Measurements from ENCODE around the gene PHB1.

DNA sequence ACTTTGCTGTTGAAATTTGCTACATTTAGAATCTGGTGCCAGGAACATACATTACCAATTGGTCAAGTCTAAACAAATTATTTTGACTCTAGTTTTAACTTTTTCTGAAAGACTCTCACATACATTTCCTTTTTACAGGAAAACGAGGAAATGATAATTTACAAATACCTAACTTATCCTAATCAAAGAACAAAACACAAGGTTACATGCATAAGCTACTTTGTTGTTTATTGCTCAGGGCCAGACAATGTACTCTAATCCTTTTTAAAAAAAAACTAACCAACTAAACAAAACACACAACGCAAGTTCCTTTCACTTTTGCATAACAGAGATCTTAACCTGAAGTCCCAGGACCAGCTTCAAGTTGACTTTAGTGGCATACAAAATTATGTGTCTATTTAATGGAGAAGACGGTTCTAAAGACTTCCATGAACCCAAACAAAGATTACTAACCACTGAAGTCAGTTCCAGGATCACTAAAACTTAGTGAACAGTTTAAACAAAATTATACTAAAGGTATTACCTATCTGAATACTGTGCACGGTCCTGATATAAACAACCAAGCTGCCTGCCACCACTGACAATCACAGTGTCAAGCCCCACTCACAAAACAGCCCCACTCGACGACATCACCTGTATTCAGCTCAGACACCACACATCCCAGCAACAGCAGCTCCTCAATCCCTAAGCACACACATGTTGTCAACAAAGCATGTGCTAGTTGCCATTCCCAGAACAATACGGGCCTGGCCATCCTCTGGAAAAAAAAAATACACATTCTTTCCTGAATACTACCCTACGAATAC is 54.5 kb downstream of the PHB1 start:
- TF ChIP-seq ZNF121 (tag by site-specific recombination; IDR thresholded peaks at IDR 0.05) (no peak), ZBTB21 (tag by site-specific recombination; IDR thresholded peaks at IDR 0.05) (no peak)
